Muscle of leg (tissue), 11 donors: Measurements from ENCODE around the gene DAG1. TPM values are rescaled to one million over a fixed set of nuclear protein-coding genes. Genes with fewer than 3 reads are reported as not detected.
A peak's percentile ranks its signal among the peaks of the same experiment; 100 is the strongest.
"Not testable (repeated sequence)": the region's sequence is repeated elsewhere in the genome, so short reads cannot be mapped to it uniquely, and the experiment has no call there.

Experiments used
- DNase-seq: peaks from one replicate; pipeline ENCODE4 v3.0.0; 2013
- H3K27ac ChIP-seq: one replicate; pipeline ENCODE4 v1.5.1; 2013; ENCODE audit warnings: mild to moderate bottlenecking, low read length, control low read depth
- H3K27me3 ChIP-seq: one replicate; pipeline ENCODE4 v1.6.1; 2013; ENCODE audit warnings: low read length; ENCODE audit not compliant: control insufficient read depth, insufficient read depth
- H3K36me3 ChIP-seq: one replicate; pipeline ENCODE4 v1.6.1; 2013; ENCODE audit warnings: low read length; ENCODE audit not compliant: control insufficient read depth, insufficient read depth
- H3K4me1 ChIP-seq: one replicate; pipeline ENCODE4 v1.6.1; 2013; ENCODE audit warnings: low read length; ENCODE audit not compliant: control insufficient read depth, insufficient read depth
- H3K4me3 ChIP-seq: one replicate; pipeline ENCODE4 v1.5.1; 2013; ENCODE audit warnings: low read length, control low read depth
- H3K9me3 ChIP-seq: replicated peaks from 2 replicates; pipeline ENCODE4 v1.6.1; 2013; ENCODE audit warnings: low read depth, low read length; ENCODE audit not compliant: control insufficient read depth
- WGBS: methylation state at CpG from one replicate; pipeline ENCODE4 v1.1.5; 2013; ENCODE audit warnings: missing lambda C conversion rate; ENCODE audit not compliant: insufficient coverage; 5-methylcytosine and 5-hydroxymethylcytosine counted together
- polyA plus RNA-seq, 8 donors: library from polyadenylated mRNA; unstranded; fragments of 120-200 nt; gene quantifications; one replicate each; pipeline versions ENCODE4 v1.2.1 to v1.2.3, GENCODE V29; 2013; ENCODE audit warnings: inconsistent platforms in 1 of 8, low replicate concordance in 1 of 8; ENCODE audit not compliant: insufficient read length in 8 of 8, insufficient read depth in 1 of 8
- total RNA-seq: library from RNA; stranded (reverse); fragments of 120-200 nt; gene quantifications from one replicate; pipeline ENCODE4 v1.2.4, GENCODE V29; 2013

Gene DAG1
- total and polyA plus RNA-seq, 9 donors = 142 to 229 (median 197) TPM

DNA sequence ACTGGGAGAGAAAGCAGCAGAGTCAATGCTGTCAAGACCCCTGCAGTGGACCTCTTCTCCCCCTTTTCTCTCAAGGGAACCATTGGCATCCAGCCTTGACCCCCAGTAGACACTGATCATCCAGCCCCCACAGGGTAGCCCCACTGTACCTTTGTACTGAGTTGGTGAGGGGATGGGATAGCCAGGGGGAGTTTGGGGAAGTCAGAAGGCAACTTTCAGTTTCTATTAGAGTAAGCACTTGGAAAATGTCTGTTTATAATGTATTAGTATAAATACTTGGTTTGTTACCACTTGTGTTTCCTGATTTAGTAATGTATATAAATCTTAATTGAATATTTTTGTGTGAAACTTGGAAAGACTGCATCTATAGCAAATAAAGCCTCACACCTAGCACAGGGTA is 25.0 kb downstream of the DAG1 start:
- Histone ChIP-seq H3K36me3 (peaks cover 33% of the 10 kb centered on the region), H3K27ac (no peak overlapping the region), H3K4me3 (no peak overlapping the region), H3K9me3 (no peaks in the 10 kb centered on the region), H3K27me3 (no peaks in the 10 kb centered on the region), H3K4me1 (peaks cover 16% of the 10 kb centered on the region)
- no peak for DNase-seq

DNA sequence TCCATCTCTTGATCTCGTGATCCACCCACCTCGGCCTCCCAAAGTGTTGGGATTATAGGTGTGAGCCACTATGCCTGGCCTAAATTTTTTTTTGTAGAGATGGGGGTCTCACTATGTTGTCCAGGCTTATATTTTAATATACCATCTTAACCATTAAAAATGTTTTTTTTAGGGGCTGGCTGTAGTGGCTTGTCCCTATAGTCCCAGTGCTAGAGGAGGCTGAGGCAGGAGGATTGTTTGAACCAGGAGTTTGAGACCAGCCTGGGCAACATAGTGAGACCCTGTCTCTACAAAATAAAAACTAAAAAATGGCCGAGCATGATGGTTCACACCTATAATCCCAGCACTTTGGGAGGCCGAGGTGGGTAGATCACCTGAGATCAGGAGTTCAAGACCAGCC is 26.8 kb downstream of the DAG1 start:
- not testable (repeated sequence) for DNase-seq, H3K27ac ChIP-seq, H3K27me3 ChIP-seq, H3K4me3 ChIP-seq, H3K9me3 ChIP-seq
- WGBS = no CpG with 5 or more reads among the region's 4 CpGs
- Histone ChIP-seq H3K36me3 (peaks cover 23% of the 10 kb centered on the region), H3K4me1 (peaks cover 30% of the 10 kb centered on the region)

DNA sequence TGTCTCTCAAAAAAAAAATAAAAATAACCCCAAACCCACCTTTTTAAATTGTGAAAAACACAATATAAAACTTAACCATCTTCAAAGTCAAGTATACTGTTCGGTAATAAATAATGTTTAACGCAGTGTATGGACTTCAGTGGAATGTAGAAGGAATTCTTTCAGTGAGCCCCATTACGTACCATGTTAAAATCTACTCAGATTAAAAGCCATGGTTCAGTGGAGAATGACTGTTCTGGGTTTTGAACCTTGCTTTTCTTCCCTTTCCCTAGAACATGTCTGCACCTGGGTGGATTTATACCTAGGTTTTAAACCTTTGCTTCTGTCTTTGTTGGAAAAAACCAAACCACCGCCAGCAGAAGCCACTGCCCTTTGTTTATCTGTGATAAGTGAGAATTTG is 27.5 kb downstream of the DAG1 start:
- Histone ChIP-seq H3K27ac (peak overlapping the region; percentile 2), H3K4me1 (peaks cover 31% of the 10 kb centered on the region), H3K27me3 (no peaks in the 10 kb centered on the region), H3K4me3 (no peak overlapping the region), H3K36me3 (peaks cover 21% of the 10 kb centered on the region), H3K9me3 (no peaks in the 10 kb centered on the region)
- DNase-seq = no peak
- 80% methylated on average over 1 of the region's 4 CpGs for WGBS

DNA sequence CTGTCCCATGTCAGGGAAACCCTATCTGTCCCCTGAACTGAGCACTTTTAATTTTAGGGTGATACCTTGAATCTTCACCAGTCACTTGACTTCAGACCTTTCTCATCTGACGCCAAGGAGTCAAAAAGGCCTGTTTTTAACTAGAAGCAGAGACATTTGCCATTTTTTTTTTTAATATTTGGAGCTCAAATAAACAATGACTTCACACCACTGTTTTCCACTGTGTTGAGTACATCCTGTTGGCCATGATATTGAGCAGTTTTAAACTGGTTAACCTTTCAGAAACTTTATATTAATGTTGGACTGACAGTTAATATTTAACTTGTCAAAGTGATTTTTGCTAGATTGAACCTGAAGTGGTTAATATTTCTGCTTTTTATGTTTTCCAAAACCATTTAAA is 28.2 kb downstream of the DAG1 start:
- Histone ChIP-seq H3K27ac (peak overlapping the region; percentile 97), H3K4me1 (peaks cover 31% of the 10 kb centered on the region), H3K36me3 (peaks cover 19% of the 10 kb centered on the region), H3K4me3 (no peak overlapping the region), H3K27me3 (no peaks in the 10 kb centered on the region), H3K9me3 (no peaks in the 10 kb centered on the region)
- WGBS = no CpG with 5 or more reads among the region's 1 CpG
- DNase-seq = no peak

DNA sequence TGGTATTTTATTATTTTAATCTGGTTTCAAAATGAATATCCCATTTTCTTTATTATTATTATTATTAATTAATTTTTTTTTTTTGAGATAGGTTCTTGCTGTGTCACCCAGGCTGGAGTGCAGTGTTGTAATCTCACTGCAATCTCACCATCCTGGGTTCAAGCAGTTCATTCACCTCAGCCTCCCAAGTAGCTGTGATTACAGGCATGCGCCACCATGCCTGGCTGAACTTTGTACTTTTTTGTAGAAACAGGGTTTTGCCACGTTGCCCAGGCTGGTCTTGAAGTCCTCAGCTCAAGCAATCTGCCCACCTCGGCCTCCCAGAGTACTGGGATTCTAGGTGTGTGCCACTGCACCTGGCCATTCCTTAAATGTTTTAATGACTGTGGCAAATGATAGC is 28.6 kb downstream of the DAG1 start:
- Histone ChIP-seq H3K4me1 (peaks cover 29% of the 10 kb centered on the region), H3K9me3 (no peaks in the 10 kb centered on the region), H3K4me3 (no peak overlapping the region), H3K36me3 (peaks cover 17% of the 10 kb centered on the region), H3K27ac (peak overlapping the region; percentile 97), H3K27me3 (no peaks in the 10 kb centered on the region)
- WGBS = 81% methylated on average over 3 of the region's 3 CpGs
- no peak for DNase-seq

DNA sequence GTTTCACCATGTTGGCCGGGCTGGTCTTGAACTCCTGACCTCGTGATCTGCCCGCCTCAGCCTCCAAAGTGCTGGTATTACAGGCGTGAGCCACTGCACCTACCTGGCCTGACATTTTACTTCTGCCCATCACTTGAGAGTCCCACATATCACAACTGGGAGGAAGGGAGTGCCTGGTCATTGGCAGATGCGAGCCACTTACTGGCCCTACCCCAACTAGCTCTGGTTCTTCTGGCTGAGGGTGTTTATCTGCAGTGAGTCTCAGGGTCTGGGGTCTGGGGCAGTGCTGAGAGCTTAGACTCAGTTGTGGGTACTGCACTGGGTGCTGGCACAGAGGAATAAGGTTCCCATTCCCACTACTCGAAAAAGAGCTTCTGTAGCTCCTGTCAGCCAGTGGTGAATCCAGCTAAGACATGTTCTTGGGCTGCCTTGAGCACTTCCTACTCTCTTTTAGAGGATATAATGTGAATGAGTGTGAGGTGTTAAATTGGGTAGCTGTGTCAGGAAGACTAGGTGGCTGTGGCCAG is 30.2 kb downstream of the DAG1 start:
- H3K4me1 ChIP-seq = peaks cover 27% of the 10 kb centered on the region
- no peaks in the 10 kb centered on the region for H3K9me3 ChIP-seq
- H3K36me3 ChIP-seq = peaks cover 10% of the 10 kb centered on the region
- peak overlapping the region; percentile 97 for H3K27ac ChIP-seq
- no peaks in the 10 kb centered on the region for H3K27me3 ChIP-seq
- no CpG with 5 or more reads among the region's 6 CpGs for WGBS
- no peak for DNase-seq
- no peak overlapping the region for H3K4me3 ChIP-seq

DNA sequence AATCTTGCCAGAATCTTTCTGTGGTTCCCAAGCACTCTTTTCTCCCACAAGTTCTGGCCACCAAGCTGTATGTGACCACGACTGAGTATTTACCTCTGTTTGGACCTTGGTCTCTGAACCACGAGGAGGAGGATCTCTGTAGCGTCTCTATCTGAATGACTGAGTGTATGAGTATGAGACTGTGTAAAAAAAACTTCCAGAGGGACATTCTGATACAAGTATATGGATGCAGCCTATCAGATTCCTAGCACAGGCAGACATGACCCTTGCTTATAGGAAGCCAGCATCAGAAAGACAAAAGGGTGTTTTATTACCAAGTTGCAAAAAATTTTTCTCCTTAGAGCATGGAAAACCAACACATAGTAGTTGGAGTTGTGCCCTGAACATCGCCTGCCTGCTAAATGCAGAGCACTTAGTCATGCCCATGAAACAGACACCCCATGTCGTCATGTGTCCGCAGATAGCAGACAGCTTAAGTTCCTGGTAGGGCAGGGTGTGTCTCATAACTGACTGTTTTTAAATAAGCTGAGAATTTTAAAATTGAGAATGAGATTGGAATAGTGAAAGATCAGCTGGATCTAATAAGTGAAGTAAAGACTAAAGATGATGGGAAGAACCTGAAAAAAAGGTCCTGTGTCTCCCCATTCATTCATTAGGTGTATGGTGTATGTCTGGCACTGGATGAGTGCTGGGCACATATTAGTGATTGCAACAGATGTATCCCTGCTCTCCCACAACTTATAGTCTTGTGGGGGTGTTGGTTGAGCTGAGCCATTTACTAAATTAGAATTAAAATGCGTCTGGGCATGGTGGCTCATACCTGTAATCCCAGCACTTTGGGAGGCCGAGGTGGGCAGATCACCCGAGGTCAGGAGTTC is 30.9 kb downstream of the DAG1 start:
- Histone ChIP-seq H3K4me1 (peaks cover 27% of the 10 kb centered on the region), H3K9me3 (no peaks in the 10 kb centered on the region), H3K4me3 (no peak overlapping the region), H3K36me3 (peaks cover 8% of the 10 kb centered on the region), H3K27me3 (no peaks in the 10 kb centered on the region), H3K27ac (peak overlapping the region; percentile 97)
- DNase-seq = peak; percentile 90
- 50% methylated on average over 2 of the region's 9 CpGs for WGBS

DNA sequence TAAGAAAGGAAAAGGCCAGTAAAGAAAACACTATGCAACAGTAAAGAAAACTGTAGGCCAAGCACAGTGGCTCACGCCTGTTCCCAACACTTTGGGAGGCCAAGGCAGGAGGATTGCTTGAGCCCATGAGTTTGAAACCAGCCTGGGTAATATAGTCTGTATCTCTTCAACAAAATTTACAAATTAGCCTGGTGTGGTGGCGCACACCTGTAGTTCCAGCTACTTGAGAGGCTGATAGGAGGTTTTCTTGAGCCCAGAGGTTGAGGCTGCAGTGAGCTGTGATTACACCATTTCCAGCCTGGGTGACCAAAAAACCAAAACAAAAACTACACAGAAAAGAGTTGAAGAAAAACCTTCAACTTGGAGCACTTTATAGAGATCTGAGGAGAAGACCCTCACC is 31.8 kb downstream of the DAG1 start:
- H3K36me3 ChIP-seq = peaks cover 7% of the 10 kb centered on the region
- no CpG with 5 or more reads among the region's 2 CpGs for WGBS

DNA sequence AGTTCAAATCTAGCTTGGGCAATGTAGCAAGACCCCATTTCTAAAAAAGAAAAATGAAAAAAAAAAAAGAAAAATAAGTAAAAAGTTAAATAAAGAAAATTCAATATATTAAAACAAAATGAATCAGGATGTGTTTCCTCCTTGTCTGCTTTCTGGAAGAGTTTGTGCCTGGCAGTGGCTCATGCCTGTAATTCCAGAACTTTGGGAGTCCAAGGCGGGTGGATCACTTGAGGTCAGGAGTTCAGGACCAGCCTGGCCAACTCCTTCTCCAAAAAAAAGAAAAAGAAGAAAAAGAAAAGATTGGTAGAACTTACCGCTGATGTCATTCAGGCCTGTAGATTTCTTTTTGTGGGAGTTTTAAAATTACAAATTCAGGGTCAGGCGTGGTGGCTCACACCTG is 36.8 kb downstream of the DAG1 start:
- H3K36me3 ChIP-seq = peaks cover 22% of the 10 kb centered on the region
- no peak for DNase-seq
- peaks cover 3% of the 10 kb centered on the region for H3K4me1 ChIP-seq
- no peak overlapping the region for H3K4me3 ChIP-seq
- no CpG with 5 or more reads among the region's 3 CpGs for WGBS
- no peak overlapping the region for H3K27ac ChIP-seq
- no peaks in the 10 kb centered on the region for H3K9me3 ChIP-seq
- H3K27me3 ChIP-seq = no peaks in the 10 kb centered on the region

More for the DNA sequence above, 31.8 kb downstream of the DAG1 start:
- DNase-seq = no peak
- no peak overlapping the region for H3K4me3 ChIP-seq
- H3K27ac ChIP-seq = peak overlapping the region; percentile 97
- no peaks in the 10 kb centered on the region for H3K9me3 ChIP-seq
- no peaks in the 10 kb centered on the region for H3K27me3 ChIP-seq
- H3K4me1 ChIP-seq = peaks cover 27% of the 10 kb centered on the region

DNA sequence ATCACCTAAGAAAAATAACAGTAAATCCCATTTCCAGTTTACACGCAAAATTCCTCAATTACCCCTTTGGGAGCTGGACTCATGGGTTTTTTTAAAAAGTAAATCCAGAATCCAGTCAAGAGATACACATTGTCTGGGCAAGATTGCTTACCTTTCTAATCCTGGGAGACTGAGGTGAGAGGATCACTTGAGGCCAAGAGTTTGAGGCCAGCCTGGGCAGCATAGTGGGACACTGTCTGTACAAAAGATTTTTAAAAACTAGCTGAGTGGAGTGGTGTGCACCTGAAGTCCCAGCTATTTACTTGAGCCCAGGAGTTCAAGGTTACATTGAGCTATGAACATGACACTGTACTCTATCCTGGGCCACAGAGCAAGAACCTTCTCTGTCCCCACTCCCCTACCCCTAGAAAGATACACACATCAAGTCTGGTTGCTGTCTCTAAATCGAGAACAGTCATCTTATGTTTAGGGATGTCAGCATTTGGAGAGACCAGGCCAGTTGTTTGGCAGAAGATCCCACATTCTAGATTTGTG is 39.0 kb downstream of the DAG1 start:
- no peak overlapping the region for H3K27ac ChIP-seq
- H3K27me3 ChIP-seq = no peaks in the 10 kb centered on the region
- no peaks in the 10 kb centered on the region for H3K9me3 ChIP-seq
- peaks cover 3% of the 10 kb centered on the region for H3K4me1 ChIP-seq
- H3K36me3 ChIP-seq = peaks cover 37% of the 10 kb centered on the region
- H3K4me3 ChIP-seq = no peak overlapping the region
- no CpG with 5 or more reads among the region's 2 CpGs for WGBS
- peak; percentile 25 for DNase-seq
